HG03025 (cell line): ENCODE data around the gene LMNA.

Source experiments
- ATAC-seq: cut with Tn5 transposase; IDR thresholded peaks from one replicate; pipeline ENCODE4 v1.9.1; 2021; ENCODE audit warnings: mild to moderate bottlenecking, moderate library complexity; ENCODE audit not compliant: unreplicated experiment, low FRiP score

Gene LMNA

DNA sequence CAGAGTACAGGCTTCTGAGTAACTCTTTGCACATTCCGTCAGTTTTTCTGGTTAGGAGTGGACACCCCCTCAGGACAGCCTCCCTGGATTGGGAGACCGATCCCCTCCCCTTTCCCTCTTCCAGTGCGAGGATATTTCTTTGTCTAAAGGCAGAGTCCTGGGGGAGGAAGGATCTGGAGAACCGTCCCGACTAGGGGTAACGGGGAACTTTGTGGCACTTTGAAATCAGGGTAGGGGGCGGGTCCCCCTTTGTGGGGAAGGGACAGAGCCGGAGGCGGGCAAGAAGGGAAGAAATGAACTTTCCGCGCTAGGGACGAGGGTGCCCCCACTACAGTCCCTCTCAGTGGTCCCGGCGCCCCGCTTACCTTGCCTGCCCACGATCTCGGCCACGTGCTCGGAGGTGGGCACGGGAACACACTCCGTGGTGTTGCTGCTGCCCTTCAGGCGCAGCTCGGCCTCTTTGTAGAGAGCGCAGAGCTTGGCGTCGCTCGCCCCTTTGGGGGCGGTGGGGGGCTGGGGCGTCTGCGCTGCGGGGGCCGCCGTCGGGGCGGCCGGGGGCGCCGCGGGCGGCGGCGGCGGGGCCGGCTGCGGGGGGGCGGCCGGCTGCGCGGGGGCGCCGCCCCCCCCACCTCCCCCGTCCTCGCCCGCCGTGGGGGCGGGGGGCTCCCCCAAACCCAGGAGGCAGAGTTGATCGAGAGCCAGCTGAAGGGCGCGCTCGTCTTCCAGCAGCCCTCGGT is 33.2 kb upstream of the LMNA start:
- no peak for ATAC-seq

DNA sequence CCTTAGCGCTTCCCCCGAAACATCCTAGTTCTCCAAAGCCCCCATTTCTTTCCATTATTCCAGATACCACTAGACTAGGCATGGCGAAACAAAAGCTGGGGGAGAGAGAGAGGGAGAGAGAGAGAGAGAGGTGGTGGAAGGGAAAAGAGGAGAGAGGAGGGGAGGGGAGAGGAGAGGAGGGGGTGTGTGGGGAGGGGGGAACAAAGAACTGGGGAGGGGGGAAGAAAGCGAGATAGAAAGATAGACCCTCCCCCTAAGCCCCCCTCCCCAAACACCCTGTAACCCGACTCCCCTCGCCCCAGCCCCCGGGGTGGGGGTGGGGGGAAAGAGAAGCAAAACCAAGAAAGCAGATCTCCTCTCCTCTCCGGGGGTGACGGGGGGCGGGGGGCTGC is 32.6 kb upstream of the LMNA start:
- no peak for ATAC-seq

DNA sequence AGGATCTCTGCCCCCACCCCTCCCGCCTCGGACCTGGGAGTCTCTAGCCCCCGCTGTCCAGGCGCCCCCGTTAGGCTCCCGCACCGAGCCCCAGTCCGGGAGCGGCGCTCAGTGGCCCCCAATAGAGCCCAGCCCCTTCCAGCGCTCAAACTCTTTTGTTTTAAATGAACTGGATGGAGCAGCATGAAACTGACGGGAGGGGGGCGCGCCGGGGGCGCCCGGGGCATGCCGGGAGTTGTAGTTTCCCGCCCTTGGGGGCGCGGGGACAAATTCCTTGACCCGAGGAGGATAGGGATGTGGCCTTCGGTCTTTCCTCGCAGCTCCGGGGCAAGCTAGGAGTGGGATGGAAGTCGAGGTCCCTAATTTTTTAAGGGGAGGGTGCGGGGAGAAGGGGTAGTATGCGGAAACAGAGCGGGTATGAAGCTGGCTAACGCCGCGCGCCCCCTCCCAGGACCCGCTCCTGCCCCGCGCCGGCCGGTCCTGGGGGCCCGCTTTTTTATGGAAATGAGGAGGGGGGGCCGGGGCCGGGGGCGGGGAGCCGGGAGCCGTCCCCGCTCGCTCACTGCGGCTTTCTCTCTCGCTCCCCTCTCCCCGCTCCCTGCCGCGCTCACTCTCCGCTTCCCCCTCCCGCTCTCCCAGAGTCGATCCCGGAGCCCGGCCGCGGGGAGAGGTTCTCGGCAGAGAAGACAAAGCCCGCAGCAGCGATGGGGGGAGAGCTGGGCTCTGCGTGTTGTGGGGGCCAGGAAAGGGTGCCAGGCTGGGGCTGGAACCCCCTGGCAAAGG is 32.0 kb upstream of the LMNA start, which contains the start of gene MEX3A:
Gene MEX3A (minus strand): TSS at position 157 of the 783 bp plus-strand sequence. CDS start 467 bp downstream, outside the sequence.
- ATAC-seq: no peak

DNA sequence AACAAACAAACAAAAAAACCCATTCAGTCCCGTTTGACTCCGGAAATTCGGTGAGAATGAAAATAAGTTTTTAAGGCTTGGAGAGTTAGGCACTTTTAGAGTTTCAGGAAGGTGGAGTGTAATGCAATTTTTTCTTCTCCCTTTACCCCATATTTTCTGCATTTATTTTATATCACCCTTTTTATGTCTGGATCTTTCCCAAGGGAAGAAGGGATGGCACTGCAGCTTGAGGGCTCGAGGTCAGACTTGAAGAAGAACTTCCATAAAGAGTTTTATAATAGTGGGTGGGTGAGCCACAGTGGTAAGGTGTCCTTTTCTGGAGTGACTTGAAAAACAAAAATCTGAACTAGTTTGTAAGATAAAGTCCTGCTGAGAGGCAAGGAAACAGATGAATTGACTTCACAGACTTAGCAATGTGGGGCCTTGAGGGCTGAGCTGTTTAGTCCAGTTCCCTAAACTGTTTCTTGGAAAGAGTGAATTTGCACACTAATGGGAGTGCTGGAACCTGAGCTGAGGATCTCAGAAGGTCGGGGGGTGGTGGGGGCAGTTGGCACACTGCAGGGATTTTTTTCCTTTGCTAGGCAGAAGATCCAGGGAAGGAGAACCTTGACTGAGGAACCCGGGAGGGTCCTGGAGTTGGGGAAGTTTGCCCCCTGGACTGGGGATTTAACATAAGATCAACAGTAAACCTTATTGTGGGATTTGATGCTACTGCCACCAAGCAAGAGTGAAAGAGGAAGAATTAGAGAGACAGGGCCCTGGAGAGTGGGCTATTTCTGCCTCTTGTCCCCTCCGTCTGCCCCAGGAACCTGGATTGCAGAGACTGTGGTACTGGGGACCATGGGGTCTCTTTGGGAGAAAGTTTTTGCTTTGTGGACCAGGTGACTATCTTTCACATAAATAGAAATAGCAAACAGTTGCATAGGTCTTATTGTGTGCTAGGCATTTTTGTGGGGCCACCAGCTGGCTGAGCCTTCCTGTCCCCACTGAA is 30.4 kb upstream of the LMNA start:
- ATAC-seq: no peak

DNA sequence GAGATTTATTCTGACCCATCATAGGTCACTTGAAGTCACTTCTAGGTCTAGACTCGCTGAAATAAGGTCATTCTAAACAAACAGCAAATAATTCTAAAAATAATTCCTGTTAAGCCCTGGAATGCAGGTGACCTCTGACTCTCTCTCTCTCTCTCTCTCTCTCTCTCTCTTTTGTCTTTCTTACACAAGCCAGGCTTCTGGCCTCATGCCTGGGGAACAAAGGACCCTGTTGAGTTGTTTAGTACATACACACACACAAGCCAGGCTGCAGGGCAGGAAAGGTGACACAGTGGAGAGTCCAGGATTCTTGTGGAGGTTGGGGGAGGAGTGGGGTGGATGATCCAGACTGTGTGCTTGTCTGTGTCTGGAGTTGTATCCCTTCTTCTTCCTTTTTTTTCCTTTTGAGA is 28.3 kb upstream of the LMNA start:
- no peak for ATAC-seq

DNA sequence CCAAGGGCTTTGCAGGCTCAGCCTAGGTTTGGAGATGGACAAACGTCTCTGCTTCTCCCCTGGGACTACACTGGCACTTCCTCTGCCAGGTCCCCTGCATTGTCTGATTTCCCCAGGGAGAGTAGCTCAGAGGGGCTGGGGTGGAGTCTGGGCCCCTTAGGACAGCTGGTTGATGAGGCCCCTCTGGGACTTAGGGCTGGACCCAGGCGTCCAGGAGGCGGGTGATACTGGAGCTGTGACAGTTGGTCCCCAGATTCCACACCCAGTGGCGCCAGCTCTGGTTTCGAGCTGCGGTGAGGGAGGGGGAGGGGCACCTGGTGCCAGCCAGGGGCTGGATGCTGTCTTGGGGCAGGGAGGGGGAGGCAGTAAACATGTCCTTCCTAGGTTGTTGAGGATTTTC is 24.8 kb upstream of the LMNA start:
- no peak for ATAC-seq

DNA sequence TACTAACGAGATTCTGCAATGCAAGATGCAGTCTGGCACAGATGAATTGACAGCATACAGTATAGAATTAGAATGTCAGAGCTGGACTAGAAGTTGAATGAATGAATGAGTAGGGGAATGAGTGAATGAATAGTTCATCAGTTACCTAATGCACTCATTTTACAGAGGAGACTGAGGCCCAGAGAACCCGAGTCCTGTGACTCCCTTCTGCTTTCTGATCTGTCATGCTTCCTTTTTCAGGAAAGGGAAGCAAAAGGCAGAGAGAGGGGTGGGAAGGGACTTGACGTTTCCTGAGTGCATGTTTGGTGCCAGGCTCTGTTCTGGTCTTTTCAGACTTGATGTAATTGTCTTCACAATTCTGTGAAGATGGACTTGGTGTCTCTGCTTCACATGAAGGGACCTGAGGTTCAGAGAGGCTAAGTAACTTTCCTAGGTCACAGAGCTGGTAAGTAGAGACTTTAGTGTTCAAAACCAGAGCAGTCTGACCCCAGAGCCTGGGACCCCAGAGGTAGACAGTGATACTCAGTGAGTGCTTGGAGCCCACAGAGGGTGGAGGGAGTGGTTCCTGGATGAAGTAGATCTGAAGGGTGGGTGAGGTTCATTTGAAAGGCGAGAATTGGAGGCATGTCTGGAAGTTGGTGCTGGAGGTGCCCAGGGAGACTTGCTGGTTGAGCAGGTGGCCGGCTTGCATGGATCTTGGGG is 24.2 kb upstream of the LMNA start:
- ATAC-seq: no peak

DNA sequence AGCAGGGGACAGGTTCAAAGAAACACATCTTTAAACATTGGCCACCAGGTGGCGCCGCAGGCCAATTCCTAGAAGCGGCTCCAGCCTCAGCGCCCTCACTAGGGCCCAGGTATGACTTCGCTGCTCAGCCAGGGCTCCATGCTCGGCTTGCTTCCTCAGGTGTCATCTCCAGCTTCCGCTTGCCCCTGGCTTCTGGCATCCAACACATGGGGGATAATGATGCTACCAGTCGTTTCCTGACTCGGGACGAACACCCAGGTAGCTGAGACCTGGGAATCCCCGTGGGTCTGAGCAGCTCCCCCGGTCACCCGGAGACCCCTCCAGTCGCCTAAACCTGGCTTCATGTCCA is 23.7 kb upstream of the LMNA start:
- no peak for ATAC-seq

DNA sequence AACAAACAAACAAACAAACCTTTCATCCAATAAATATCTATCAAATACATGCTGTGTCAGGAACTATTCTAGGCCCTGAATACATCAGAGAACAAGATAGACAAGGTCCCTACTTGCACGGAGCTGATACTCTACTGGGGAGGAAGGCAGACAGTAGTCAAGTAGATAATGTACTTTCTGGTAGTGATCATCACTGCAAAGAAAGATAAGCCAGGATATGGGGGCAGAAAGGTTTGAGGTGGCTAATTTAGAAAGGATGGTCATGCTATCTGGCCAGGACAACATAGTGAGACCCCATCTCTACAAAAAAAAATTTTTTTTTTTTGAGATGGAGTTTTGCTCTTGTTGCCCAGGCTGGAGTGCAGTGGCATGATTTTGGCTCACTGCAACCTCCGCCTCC is 22.9 kb upstream of the LMNA start:
- ATAC-seq: no peak

DNA sequence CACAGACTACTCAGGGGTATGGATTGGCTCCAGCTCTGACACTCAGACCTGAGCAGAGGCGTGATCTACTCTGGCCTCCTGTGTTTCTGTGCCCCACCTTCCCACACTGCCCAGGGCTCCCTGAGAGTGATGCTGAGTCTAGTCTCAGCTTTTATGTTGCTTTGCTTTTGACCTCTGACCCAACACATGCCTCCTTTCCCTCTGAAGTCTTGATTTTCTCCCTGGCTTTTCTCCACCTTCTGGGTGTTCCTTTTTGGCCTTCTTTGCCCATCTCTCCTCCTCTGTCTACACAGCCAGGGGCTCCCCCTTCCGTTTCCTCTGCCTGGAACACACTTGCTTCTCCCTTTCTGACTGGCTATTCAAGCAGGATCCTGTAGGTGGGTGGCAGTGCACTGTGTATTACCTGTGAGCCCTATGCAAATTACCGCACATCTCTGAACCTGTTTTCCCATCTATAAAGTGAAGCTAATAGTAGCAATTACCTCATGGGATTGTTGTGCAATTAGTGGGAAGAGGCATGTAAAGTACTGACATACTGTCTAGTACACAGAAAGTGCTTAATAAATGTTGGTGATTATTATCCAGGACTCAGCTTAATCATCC is 18.5 kb upstream of the LMNA start:
- ATAC-seq: no peak

DNA sequence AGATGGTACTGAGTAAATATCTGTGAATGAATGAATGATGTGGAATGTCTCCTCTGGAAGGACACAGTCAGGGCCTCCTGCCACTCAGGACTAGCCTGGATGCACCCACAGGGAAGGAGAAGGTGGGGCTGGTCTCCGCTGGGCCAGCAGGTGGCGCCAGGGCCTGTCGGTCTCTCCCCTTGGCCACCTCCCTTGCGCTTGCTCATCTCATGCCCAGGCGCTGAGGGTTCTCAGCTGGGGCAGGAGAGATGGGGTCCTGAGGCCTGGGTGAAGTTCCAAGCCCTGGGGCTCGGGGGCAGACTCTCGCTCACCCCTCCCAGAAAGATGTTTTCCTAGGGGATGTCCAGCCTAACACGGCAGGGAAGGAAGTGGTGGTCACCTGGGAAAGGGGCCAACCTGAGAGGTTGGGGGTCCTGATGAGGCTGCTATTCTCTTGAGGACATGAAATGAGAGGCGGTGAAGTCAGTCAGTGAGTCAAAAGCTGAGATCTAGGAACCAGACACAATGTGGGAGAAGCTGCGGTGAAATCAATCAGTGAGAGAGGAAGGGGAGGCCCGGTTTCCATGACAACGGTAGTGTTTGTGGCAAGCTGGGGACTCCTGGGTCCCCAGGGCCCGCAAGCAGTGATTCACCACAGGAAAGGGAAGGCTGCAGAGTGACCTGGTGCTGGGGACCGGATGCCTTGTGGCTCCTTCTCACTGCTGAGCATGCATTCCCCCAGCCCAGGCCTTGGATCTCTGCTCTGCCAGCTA is 17.7 kb upstream of the LMNA start:
- peak; percentile 48 for ATAC-seq

DNA sequence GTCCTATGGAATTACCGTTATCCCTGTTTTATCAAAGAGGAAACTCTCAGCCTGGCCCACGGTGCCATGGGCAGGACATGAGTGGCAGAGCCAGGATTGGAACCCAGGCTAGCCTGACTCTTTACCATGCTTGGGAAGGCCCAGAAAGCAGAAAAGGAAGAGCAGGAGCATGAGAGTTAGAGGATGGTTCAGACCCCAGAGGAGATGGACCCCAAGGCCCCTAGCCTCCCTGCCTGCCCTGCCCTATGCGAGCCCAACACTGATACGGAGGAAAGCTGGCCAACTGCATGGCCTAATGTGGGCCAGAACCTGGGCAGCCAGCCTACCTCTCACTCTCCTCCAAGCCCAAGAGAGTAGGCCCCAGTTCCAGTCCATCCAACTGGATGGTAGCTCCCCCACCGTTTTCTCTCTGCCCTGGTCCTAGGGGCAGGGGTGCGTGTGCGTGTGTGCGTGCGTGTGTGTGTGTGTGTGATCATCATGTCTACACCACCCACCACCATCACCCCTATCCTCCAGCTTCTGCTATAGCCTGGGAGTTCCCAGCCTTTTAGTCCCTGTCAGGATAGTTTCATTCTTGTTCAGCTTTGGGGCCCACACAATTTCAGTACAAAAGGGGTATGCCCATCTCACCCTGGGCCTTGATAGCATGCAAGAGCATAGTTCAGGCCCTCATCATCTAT is 16.9 kb upstream of the LMNA start:
- no peak for ATAC-seq

DNA sequence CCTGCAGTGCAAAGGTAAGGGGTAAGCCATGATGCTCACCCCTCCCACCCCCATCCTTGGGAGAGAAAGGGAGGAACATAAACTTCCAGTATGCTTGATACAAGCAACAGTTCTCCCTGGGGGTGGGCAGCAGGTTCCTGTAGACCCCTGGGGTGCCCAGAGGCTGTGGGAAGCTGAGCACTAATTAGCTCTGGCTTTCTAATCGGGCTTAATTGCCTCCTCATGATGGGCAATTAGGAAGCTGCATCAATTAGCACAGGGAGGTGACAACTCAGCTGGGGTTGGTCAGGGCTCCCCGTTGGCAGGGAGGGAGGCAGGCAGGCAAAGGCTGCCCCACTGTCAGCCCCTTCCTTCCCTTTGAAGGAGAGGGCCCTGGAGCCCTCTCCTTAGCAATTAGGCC is 15.7 kb upstream of the LMNA start:
- ATAC-seq: no peak

DNA sequence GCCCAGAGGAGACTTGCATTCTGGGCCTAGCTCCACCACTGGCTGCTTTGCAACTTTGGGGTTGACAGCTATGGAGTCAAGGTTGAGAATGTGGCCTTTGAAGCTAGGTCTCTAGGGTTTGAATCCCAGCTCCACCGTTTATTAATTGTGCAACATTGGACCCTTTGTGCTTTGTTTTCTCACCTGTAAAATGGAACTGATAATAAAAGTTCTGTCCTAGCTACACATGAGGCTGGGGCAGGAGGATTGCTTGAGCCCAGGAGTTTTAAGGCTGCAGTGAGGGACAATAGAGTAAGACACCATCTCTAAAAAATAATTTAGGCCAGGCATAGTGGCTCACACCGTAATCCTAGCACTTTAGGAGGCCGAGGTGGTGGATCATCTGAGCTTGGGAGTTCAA is 15.2 kb upstream of the LMNA start:
- no peak for ATAC-seq

DNA sequence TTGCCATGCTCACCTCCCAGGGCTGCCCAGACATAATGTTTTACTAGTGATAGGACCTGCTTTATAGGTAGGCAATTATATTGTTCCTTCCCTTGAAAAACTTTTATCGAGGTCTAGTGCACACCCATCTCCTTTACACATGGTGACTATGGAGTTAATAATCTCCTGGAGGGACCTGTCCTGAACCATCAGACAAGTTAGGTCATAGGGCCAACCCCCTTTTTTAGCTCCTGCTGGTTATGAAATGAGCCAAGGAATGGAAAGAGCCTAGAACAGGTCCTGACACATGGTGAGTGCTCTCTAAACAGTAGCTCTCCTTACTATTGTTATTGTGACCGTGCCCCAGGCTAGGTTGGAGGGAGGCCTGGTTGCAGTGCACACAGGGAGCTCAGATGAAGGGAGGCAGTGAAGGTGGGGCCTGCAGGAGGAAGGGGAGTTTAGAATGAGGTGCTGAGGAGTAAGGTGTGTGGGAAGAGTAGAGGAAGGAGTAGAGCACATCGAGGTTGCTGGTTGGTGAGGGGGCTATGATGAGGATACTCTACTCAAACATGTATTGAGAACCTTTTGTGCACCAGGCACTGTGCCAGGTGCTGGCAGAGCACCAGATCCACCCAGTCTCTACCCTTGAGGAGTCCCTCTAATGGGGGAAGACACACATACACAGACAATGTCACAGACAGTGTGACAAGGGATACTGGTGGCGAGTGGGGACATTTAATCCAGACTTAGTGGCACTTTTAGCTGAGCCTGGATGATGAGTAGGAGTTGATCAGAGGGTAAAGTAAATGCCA is 14.1 kb upstream of the LMNA start:
- ATAC-seq: no peak

DNA sequence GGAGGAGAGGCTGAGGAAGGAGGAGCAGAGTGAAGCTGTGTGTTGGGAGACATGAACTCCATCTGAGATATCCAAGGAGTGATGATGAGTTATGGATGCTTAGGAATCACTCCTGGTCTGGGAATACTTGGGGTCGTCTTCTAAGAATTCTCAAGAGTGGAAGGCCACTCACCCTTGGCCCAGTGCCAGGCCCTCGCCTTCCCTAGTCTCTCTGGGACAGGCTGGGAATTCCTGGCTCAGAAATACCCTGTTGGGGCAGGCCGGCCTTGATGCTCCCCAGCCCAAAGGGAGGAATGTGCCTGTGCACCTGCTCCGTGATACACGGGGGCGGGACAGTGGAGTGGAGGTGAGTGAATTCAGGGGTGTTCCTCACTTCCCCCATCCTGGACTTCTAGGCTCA is 12.6 kb upstream of the LMNA start:
- no peak for ATAC-seq

DNA sequence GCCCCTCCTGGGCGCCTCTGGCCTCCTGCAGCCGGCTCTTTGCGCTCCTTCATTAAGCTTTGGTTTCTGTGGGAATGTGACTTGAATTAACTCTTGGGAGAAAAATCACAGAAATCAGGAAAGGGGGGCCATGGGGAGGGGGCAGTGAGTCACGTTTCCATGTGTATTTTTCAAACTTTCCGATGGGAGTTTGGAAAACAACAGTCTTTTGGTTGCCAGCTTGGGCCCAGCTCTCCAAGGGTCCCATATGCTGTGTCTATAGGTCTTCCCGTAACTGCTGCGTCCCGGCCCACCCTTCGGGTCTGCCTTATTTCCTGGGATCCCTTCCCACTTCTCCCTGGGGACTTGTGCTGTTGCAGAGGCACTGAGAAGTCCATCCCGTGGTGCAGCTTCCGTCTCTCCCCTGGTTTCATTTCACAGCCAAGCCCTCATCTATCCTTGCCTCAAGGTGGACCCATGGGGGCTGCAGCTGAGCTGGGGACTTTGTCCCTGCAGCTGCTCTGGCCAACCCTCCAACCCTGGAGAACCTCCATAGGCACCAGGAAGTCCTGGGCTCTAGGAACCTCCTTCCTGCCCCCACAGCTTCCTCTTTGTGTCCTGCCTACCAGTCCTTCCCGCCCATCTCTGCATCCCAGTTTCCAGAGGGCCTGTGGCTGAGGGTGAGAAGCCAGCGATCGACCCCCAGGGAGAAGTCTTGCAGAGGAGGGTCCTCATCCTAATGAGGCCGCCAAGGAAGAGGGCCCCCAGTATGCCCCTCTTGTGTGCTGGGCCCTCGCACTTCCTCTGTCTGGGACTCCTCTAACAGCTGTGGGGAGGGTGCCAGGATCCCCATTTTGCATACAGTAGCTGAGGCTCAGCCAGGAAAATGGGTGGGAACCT is 11.6 kb upstream of the LMNA start:
- ATAC-seq: no peak
